ENCODE data around the gene POMC.
"Not testable (repeated sequence)": the region's sequence is repeated elsewhere in the genome, so short reads cannot be mapped to it uniquely, and the experiment has no call there.

Gene POMC

DNA sequence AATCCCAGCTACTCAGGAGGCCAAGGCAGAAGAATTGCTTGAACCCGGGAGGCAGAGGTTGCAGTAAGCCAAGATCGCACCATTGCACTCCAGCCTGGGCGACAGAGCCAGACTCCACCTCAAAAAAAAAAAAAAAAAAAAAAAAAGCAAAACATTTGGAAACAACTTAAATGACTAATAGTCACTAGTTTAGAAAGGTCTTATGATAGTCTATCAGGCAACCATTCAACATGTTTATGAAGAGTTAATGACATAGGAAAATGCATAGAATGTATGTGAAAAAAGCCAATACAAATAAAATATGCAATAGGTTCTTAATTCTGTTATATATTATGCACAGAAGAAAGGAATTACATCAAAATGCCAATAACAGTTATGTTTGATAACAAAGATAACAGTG lies 41.3 kb downstream of the POMC start:
- H3K9ac ChIP-seq (ENCODE audit: low read depth, low read length, poor library complexity); H3K14ac ChIP-seq (ENCODE audit: low read length); H3K9me3 ChIP-seq (replicated peaks in 1 of 2; ENCODE audit: control insufficient read depth in 2 of 2, insufficient read depth in 1 of 2, low read depth in 1 of 2, low read length in 2 of 2); H2BK15ac ChIP-seq (ENCODE audit: low read length); H4K8ac ChIP-seq (ENCODE audit: low read depth, low read length); H3K27ac ChIP-seq (replicated peaks; ENCODE audit: low read length); H3K4ac ChIP-seq (ENCODE audit: low read length); H3K4me3 ChIP-seq (ENCODE audit: low read length in 2 of 2); H2AK5ac ChIP-seq (ENCODE audit: low read depth, low read length); H2BK120ac ChIP-seq (ENCODE audit: low read depth, low read length); H3K23ac ChIP-seq (ENCODE audit: low read depth, low read length, poor library complexity); H2BK5ac ChIP-seq (ENCODE audit: low read length); H3K27me3 ChIP-seq (ENCODE audit: control insufficient read depth in 3 of 3, insufficient read depth in 3 of 3, low read depth in 1 of 3, low read length in 3 of 3); H3K79me1 ChIP-seq (ENCODE audit: low read depth, low read length); H2AFZ ChIP-seq (ENCODE audit: low read length); H3K18ac ChIP-seq (ENCODE audit: low read length); DNase-seq (ENCODE audit: low spot score); H3K4me2 ChIP-seq (ENCODE audit: insufficient read depth, low read length, poor library complexity, severe bottlenecking); H4K91ac ChIP-seq (ENCODE audit: low read depth, low read length, poor library complexity); H2BK12ac ChIP-seq (ENCODE audit: low read length): not testable (repeated sequence)
- Histone ChIP-seq H3K36me3 (replicated peaks in 1 of 2; ENCODE audit: control insufficient read depth in 2 of 2, insufficient read depth in 2 of 2, low read length in 2 of 2) (peaks cover 22 to 33% of the 10 kb centered on the region in 2 donors), H3K4me1 (ENCODE audit: control insufficient read depth in 2 of 2, insufficient read depth in 1 of 2, low read depth in 1 of 2, low read length in 2 of 2) (peaks cover 2 to 12% of the 10 kb centered on the region in 2 donors)
- WGBS, 2 donors (ENCODE audit: extremely low coverage in 2 of 2, insufficient read length in 2 of 2, insufficient replicate concordance in 1 of 2): no CpG with 5 or more reads among the region's 3 CpGs

- Histone ChIP-seq H2BK5ac (ENCODE audit: low read length) (no peak overlapping the region), H3K4me1 (ENCODE audit: control insufficient read depth in 2 of 2, insufficient read depth in 1 of 2, low read depth in 1 of 2, low read length in 2 of 2) (peaks cover 2 to 6% of the 10 kb centered on the region in 2 donors), H2AFZ (ENCODE audit: low read length) (no peak overlapping the region), H3K23ac (ENCODE audit: low read depth, low read length, poor library complexity) (no peak overlapping the region), H2BK120ac (ENCODE audit: low read depth, low read length) (no peak overlapping the region), H3K9me3 (replicated peaks in 1 of 2; ENCODE audit: control insufficient read depth in 2 of 2, insufficient read depth in 1 of 2, low read depth in 1 of 2, low read length in 2 of 2) (no peaks in the 10 kb centered on the region), H3K4me3 (ENCODE audit: low read length in 2 of 2) (no peak overlapping the region), H2BK12ac (ENCODE audit: low read length) (no peak overlapping the region), H2AK5ac (ENCODE audit: low read depth, low read length) (no peak overlapping the region), H3K9ac (ENCODE audit: low read depth, low read length, poor library complexity) (no peak overlapping the region), H3K36me3 (replicated peaks in 1 of 2; ENCODE audit: control insufficient read depth in 2 of 2, insufficient read depth in 2 of 2, low read length in 2 of 2) (peaks cover 25 to 35% of the 10 kb centered on the region in 2 donors), H3K27ac (replicated peaks; ENCODE audit: low read length) (no peak overlapping the region), H3K79me1 (ENCODE audit: low read depth, low read length) (no peaks in the 10 kb centered on the region), H4K8ac (ENCODE audit: low read depth, low read length) (no peak overlapping the region), H3K4me2 (ENCODE audit: insufficient read depth, low read length, poor library complexity, severe bottlenecking) (no peak overlapping the region), H3K18ac (ENCODE audit: low read length) (no peak overlapping the region), H3K4ac (ENCODE audit: low read length) (no peak overlapping the region), H3K27me3 (ENCODE audit: control insufficient read depth in 3 of 3, insufficient read depth in 3 of 3, low read depth in 1 of 3, low read length in 3 of 3) (no peaks in the 10 kb centered on the region), H3K14ac (ENCODE audit: low read length) (no peak overlapping the region), H4K91ac (ENCODE audit: low read depth, low read length, poor library complexity) (no peak overlapping the region), H2BK15ac (ENCODE audit: low read length) (no peak overlapping the region)
- DNase-seq (ENCODE audit: low spot score): no peak
- WGBS, 2 donors (ENCODE audit: extremely low coverage in 2 of 2, insufficient read length in 2 of 2, insufficient replicate concordance in 1 of 2): no CpG with 5 or more reads among the region's 4 CpGs
These were observed 42.4 kb downstream of the POMC start for GRCh38 chr2:25125976-25126375.

- H3K14ac ChIP-seq (ENCODE audit: low read length): no peak overlapping the region
- H2BK15ac ChIP-seq (ENCODE audit: low read length): no peak overlapping the region
- no peak overlapping the region for H2BK12ac ChIP-seq (ENCODE audit: low read length)
- no peak overlapping the region for H3K23ac ChIP-seq (ENCODE audit: low read depth, low read length, poor library complexity)
- no peak overlapping the region for H3K4me2 ChIP-seq (ENCODE audit: insufficient read depth, low read length, poor library complexity, severe bottlenecking)
- peaks cover 2 to 6% of the 10 kb centered on the region in 2 donors for H3K4me1 ChIP-seq (ENCODE audit: control insufficient read depth in 2 of 2, insufficient read depth in 1 of 2, low read depth in 1 of 2, low read length in 2 of 2)
- no peaks in the 10 kb centered on the region for H3K27me3 ChIP-seq (ENCODE audit: control insufficient read depth in 3 of 3, insufficient read depth in 3 of 3, low read depth in 1 of 3, low read length in 3 of 3)
- H2AK5ac ChIP-seq (ENCODE audit: low read depth, low read length): no peak overlapping the region
- H3K36me3 ChIP-seq (replicated peaks in 1 of 2; ENCODE audit: control insufficient read depth in 2 of 2, insufficient read depth in 2 of 2, low read length in 2 of 2): peaks cover 21 to 27% of the 10 kb centered on the region in 2 donors
- no peak overlapping the region for H3K4ac ChIP-seq (ENCODE audit: low read length)
- H3K79me1 ChIP-seq (ENCODE audit: low read depth, low read length): no peaks in the 10 kb centered on the region
- DNase-seq (ENCODE audit: low spot score): no peak
- WGBS, 2 donors (ENCODE audit: extremely low coverage in 2 of 2, insufficient read length in 2 of 2, insufficient replicate concordance in 1 of 2): no CpG with 5 or more reads among the region's 7 CpGs
- H3K4me3 ChIP-seq (ENCODE audit: low read length in 2 of 2): no peak overlapping the region
- no peak overlapping the region for H3K27ac ChIP-seq (replicated peaks; ENCODE audit: low read length)
- H3K9me3 ChIP-seq (replicated peaks in 1 of 2; ENCODE audit: control insufficient read depth in 2 of 2, insufficient read depth in 1 of 2, low read depth in 1 of 2, low read length in 2 of 2): no peaks in the 10 kb centered on the region
- no peak overlapping the region for H3K18ac ChIP-seq (ENCODE audit: low read length)
- no peak overlapping the region for H2BK120ac ChIP-seq (ENCODE audit: low read depth, low read length)
- no peak overlapping the region for H2AFZ ChIP-seq (ENCODE audit: low read length)
- H2BK5ac ChIP-seq (ENCODE audit: low read length): no peak overlapping the region
- H3K9ac ChIP-seq (ENCODE audit: low read depth, low read length, poor library complexity): no peak overlapping the region
- no peak overlapping the region for H4K91ac ChIP-seq (ENCODE audit: low read depth, low read length, poor library complexity)
- H4K8ac ChIP-seq (ENCODE audit: low read depth, low read length): no peak overlapping the region
These were observed 43.2 kb downstream of the POMC start for GRCh38 chr2:25125189-25125588.

DNA sequence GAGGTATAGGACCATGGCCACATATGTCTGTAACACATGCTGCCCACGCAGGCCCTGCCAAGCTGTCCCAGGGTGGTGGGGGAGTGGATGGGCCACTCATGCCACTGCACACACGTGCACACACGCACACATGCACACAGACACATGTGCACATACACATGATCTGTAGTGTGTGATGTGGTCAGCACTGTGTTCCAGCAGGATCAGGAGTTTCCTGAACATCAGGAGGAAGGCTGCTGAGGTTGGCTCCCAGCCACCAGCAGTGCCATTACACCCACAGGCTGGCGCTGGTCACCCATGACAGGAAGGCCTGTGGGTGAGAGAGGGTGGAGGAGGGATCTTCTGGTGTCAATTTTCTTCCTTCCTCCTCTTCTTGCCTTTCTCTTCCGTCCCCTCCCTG lies 44.7 kb downstream of the POMC start:
- no peak overlapping the region for H2BK5ac ChIP-seq (ENCODE audit: low read length)
- peaks cover 0 to 4% of the 10 kb centered on the region in 2 donors for H3K4me1 ChIP-seq (ENCODE audit: control insufficient read depth in 2 of 2, insufficient read depth in 1 of 2, low read depth in 1 of 2, low read length in 2 of 2)
- no peak overlapping the region for H3K14ac ChIP-seq (ENCODE audit: low read length)
- H3K23ac ChIP-seq (ENCODE audit: low read depth, low read length, poor library complexity): peak overlapping the region; percentile 87
- no peak for DNase-seq (ENCODE audit: low spot score)
- H3K27me3 ChIP-seq (ENCODE audit: control insufficient read depth in 3 of 3, insufficient read depth in 3 of 3, low read depth in 1 of 3, low read length in 3 of 3): no peaks in the 10 kb centered on the region
- H3K9me3 ChIP-seq (replicated peaks in 1 of 2; ENCODE audit: control insufficient read depth in 2 of 2, insufficient read depth in 1 of 2, low read depth in 1 of 2, low read length in 2 of 2): no peaks in the 10 kb centered on the region
- no peak overlapping the region for H2AK5ac ChIP-seq (ENCODE audit: low read depth, low read length)
- H3K4ac ChIP-seq (ENCODE audit: low read length): no peak overlapping the region
- H3K9ac ChIP-seq (ENCODE audit: low read depth, low read length, poor library complexity): no peak overlapping the region
- peak overlapping the region in 1 of 2 donors; percentile 4 for H3K4me3 ChIP-seq (ENCODE audit: low read length in 2 of 2)
- H2AFZ ChIP-seq (ENCODE audit: low read length): no peak overlapping the region
- H2BK12ac ChIP-seq (ENCODE audit: low read length): no peak overlapping the region
- H3K36me3 ChIP-seq (replicated peaks in 1 of 2; ENCODE audit: control insufficient read depth in 2 of 2, insufficient read depth in 2 of 2, low read length in 2 of 2): peaks cover 19 to 28% of the 10 kb centered on the region in 2 donors
- no peak overlapping the region for H3K18ac ChIP-seq (ENCODE audit: low read length)
- WGBS, 2 donors (ENCODE audit: extremely low coverage in 2 of 2, insufficient read length in 2 of 2, insufficient replicate concordance in 1 of 2): no CpG with 5 or more reads among the region's 5 CpGs
- H3K4me2 ChIP-seq (ENCODE audit: insufficient read depth, low read length, poor library complexity, severe bottlenecking): no peak overlapping the region
- no peaks in the 10 kb centered on the region for H3K79me1 ChIP-seq (ENCODE audit: low read depth, low read length)
- H3K27ac ChIP-seq (replicated peaks; ENCODE audit: low read length): no peak overlapping the region
- H4K8ac ChIP-seq (ENCODE audit: low read depth, low read length): no peak overlapping the region
- no peak overlapping the region for H2BK15ac ChIP-seq (ENCODE audit: low read length)
- H4K91ac ChIP-seq (ENCODE audit: low read depth, low read length, poor library complexity): no peak overlapping the region
- H2BK120ac ChIP-seq (ENCODE audit: low read depth, low read length): no peak overlapping the region

Data from neuronal stem cell (in vitro differentiated cells).